Caki2 (cell line): ENCODE data around the gene LZTS2. TPM values are rescaled to one million over a fixed set of nuclear protein-coding genes. Genes with fewer than 3 reads are reported as not detected.

Experiments
- DNase-seq: peaks from one replicate; pipeline ENCODE4 v3.0.0-alpha.2; 2015; ENCODE audit warnings: low read depth
- in situ Hi-C: cut with HindIII; loops from 2 replicates; pipeline ENCODE4 v1.10.0; 2016; ENCODE audit warnings: low sequenced_read_pairs, low pct_unique_long_range_greater_than_20kb, mixed read lengths
- total RNA-seq: library from RNA; depleted of rRNA; stranded (reverse); fragments of >200 nt; shearing (Covaris generic); gene quantifications from 2 replicates; pipeline ENCODE4 v1.2.3, GENCODE V29; 2014; ENCODE audit warnings: low replicate concordance

The LZTS2 gene
- total RNA-seq, 1 experiment from 2014 or later = 35.5 TPM

DNA sequence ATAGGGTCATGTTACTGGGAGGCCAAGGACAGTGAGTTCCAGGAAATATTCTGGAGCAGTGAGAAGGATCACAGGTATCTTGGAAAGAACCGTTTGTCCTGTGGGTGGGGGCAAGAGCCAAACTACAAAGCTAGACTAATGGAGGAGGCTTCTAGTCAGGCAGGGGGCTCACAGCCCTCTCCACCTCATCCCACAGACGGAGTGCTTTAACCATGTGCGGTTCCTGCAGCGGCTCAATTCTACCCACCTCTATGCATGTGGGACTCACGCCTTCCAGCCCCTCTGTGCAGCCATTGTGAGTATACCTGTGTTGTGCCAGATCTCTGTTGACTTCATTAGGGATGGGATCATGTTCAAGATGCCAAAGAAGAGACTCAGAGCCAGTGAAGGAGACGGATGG lies 22.2 kb upstream of the LZTS2 start:
- DNase-seq = no peak
- in situ Hi-C loops = no loop called here

GRCh38 chr10:100978121-100978900 lies 21.3 kb upstream of the LZTS2 start:
- DNase-seq = no peak
- in situ Hi-C loops = no loop called here

DNA sequence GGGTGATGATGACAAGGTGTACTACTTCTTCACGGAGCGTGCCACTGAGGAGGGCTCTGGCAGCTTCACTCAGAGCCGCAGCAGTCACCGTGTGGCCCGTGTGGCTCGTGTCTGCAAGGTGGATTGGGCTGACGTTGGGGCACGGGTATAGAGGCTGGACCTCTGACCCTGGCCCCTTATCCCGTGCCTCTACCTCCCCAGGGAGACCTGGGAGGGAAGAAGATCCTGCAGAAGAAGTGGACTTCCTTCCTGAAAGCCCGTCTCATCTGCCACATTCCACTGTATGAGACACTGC lies 20.8 kb upstream of the LZTS2 start:
- in situ Hi-C loops = no loop called here
- no peak for DNase-seq

GRCh38 chr10:100979791-100980272 lies 19.8 kb upstream of the LZTS2 start:
- DNase-seq = no peak
- in situ Hi-C loops = no loop called here

GRCh38 chr10:100980311-100980710 lies 19.3 kb upstream of the LZTS2 start:
- in situ Hi-C loops = no loop called here

GRCh38 chr10:100980711-100981110 lies 18.9 kb upstream of the LZTS2 start:
- in situ Hi-C loops = no loop called here
- no peak for DNase-seq

More at GRCh38 chr10:100980311-100980710, 19.3 kb upstream of the LZTS2 start:
- DNase-seq = no peak

- in situ Hi-C loops = no loop called here
These were observed 18.3 kb upstream of the LZTS2 start for GRCh38 chr10:100981178-100981772.

GRCh38 chr10:100982916-100983830 lies 16.4 kb upstream of the LZTS2 start:
- DNase-seq = no peak
- in situ Hi-C loops = no loop called here

More at GRCh38 chr10:100981178-100981772, 18.3 kb upstream of the LZTS2 start:
- no peak for DNase-seq

DNA sequence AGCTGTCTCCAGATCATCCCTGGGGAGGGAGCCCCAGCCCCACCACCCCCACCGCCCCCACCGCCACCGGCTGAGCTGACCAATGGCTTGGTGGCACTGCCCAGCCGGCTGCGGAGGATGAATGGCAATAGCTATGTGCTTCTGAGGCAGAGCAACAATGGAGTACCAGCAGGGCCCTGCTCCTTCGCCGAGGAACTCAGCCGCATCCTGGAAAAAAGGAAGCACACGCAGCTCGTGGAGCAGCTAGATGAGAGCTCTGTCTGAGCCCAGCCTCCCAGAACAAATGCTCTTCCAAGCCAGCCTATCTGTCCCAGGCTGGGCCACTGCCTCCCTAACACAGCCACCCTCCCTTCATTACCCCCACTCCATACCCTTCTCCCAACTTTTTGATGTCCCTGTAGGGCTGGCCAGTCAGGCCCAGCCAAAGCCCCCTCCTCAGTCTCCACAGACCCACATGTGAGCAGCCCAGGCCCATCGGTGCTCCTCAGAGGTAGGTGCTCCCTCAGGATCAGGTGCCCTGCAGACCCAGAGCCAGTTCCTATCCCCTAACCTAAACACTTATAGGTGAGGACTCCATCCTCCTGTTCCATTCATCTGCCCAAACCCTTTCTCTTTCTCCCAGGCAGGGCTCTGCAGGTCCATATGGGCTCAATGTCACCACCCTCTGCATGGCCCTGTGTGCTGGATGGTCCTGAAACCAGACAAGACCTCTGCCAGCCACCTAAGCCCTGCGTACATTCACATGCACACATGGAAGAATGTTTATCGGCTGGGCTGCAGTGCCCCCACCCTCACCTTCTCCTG lies 15.5 kb upstream of the LZTS2 start:
- DNase-seq = no peak

DNA sequence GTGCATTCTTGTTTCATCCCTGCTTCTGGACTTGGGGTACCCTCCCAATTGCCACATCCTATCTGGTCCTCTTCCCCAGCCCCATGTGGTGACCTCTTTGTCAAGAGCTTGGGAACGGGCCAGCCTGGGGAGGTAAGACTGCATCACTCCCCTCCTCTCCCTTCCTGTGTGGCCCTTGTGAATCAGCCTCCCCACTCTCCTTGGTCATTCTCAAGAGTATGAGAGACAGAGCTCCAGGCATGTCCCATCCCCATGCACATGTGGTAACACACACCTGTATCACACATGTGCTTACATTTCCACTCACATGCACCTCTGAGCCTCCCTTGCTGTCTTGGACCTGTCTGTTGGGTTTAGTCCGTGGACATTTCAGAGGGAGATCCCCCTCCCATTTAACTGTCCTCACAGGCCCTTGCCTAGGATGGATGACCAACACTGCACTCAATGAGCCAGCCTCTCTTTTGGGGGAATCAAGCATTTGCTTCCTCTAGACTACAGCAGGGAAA lies 14.9 kb upstream of the LZTS2 start:
- no peak for DNase-seq
- in situ Hi-C loops = no loop called here

More for the DNA sequence above, 15.5 kb upstream of the LZTS2 start:
- in situ Hi-C loops = no loop called here

DNA sequence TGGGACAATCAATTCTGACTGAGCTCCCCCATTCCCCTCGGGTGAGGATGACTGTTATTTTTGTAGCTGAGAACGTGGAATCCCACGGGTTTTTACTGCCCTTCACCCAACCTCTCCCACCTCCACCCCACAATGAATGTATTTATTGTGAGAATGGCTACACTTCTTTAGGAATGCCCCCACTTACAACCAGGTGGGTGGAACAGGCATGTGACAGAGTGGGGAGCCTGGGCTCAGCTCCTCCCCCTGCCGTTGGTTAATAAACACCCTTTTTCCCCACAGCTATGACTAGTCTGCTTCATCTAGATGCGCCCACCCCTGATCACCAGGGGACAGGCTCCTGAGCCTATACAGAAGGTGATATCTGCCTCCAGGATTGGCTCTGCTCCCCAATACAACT lies 14.3 kb upstream of the LZTS2 start:
- DNase-seq = no peak
- in situ Hi-C loops = no loop called here

DNA sequence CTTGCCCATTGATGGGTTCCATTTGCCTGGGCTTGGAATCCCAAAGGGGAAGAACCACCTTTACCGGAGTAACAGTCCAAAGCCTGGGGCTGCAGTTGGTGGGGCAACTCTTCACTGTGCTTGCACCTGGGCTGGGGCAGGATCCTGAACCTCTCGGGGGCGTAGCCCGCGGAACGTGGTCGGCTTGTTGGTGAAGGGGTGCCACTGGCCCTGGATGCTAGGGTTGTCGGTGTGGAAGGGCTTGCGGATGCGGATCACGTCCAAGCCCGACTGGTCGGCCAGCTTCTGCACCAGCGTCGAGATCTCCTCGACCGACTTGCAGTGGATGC lies 13.0 kb upstream of the LZTS2 start:
- in situ Hi-C loops = no loop called here
- DNase-seq = no peak

- in situ Hi-C loops = no loop called here
- peak; percentile 71 for DNase-seq
These were observed 12.5 kb upstream of the LZTS2 start, which contains the start of the genes MRPL43 and TWNK for GRCh38 chr10:100986952-100987684. Gene MRPL43 (minus strand): TSS chr10:100987497. CDS start chr10:100987443, 54 bp downstream. Gene TWNK (plus strand): TSS chr10:100987543. CDS start chr10:100988211, 668 bp downstream.

DNA sequence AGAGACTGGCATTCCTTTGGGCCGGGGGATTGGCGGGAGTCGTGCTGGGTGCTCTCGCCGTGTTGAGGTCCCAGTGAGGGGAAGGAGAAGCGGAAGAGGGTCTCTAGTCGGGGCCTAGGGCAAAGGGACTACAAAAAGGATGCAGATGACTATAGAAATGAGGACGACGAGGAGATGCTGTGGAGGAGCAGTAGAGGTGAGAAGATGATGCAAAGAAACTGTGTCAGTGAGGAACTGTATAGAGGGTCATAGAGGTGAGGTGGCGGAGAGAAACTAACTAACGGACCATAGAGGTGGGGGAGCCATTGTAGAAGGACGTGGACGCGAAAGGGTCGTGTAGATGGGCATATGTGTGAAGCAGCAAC lies 11.9 kb upstream of the LZTS2 start:
- DNase-seq = no peak
- in situ Hi-C loops = no loop called here

GRCh38 chr10:100988166-100988565 lies 11.4 kb upstream of the LZTS2 start:
- in situ Hi-C loops = no loop called here
- no peak for DNase-seq

- in situ Hi-C loops = no loop called here
- DNase-seq = no peak
These were observed 10.5 kb upstream of the LZTS2 start for GRCh38 chr10:100989088-100989487.

GRCh38 chr10:100993986-100994708 lies 5.5 kb upstream of the LZTS2 start:
- in situ Hi-C loops = no loop called here
- DNase-seq = peak; percentile 42
